GM12878 (cell line): Measurements from ENCODE around the gene NALF2. TPM values are rescaled to one million over a fixed set of nuclear protein-coding genes. Genes with fewer than 3 reads are reported as not detected.

Experiments used
- ATAC-seq: fragments of 200-7000 bp; cut with Tn5 transposase; 3 replicates; pipeline ENCODE4 v1.9.1; 2020; ENCODE audit warnings: mild to moderate bottlenecking, moderate library complexity
- BruUV-seq: library from RNA; stranded (reverse); fragments of 400-500 nt; replicated peaks from 2 replicates; lab custom pipeline; 2021; lab: Mats Ljungman, UMichigan
- CTCF ChIA-PET: fragments of 300-600 bp; sonication (Branson Sonifier 250); formaldehyde crosslinking; extraction: SDS; loops from one replicate; lab custom pipeline; 2021; ENCODE audit warnings: inconsistent platforms; lab: Yijun Ruan, JAX
- POLR2A ChIA-PET: fragments of 350-600 bp; formaldehyde crosslinking; extraction: SDS; loops from one replicate; lab custom pipeline; 2021; ENCODE audit warnings: inconsistent platforms; lab: Charles Lee
- RAD21 ChIA-PET: fragments of 300-600 bp; sonication (Branson Sonifier 250); formaldehyde crosslinking; loops from one replicate; lab custom pipeline; 2023; ENCODE audit warnings: antibody characterized with exemption; ENCODE audit not compliant: unreplicated experiment; lab: Charles Lee
- SMC1A ChIA-PET: fragments of 300-600 bp; sonication (Branson Sonifier 250); formaldehyde crosslinking; loops from one replicate; lab custom pipeline; 2023; ENCODE audit not compliant: unreplicated experiment, uncharacterized antibody; lab: Charles Lee
- DNase-seq: peaks from one replicate; pipeline ENCODE4 v3.0.0-alpha.2; 2011; ENCODE audit warnings: low read depth, low spot score
- FAIRE-seq: peaks from 3 replicates; lab custom pipeline; 2011; peaks lifted over from hg19 to GRCh38; lab: Jason Lieb, UNC
- H2AFZ ChIP-seq: 2 replicates; pipeline ENCODE4 v1.6.0; 2011; ENCODE audit warnings: low read depth, low read length, control low read depth; ENCODE audit not compliant: control insufficient read depth
- H3K27ac ChIP-seq: 2 replicates; pipeline ENCODE4 v1.5.1; 2011; ENCODE audit warnings: control low read depth; ENCODE audit not compliant: control insufficient read depth, insufficient read depth
- H3K27me3 ChIP-seq, 2 experiments: replicated peaks in 1 of 2; 2 replicates each; pipeline versions ENCODE4 v1.6.0 to v1.6.1; 2011; ENCODE audit warnings: low read length in 1 of 2; ENCODE audit not compliant: control insufficient read depth in 2 of 2, insufficient read depth in 2 of 2
- H3K36me3 ChIP-seq, 2 experiments: 2 replicates each; pipeline ENCODE4 v1.5.1; 2011; ENCODE audit warnings: low read length in 1 of 2; ENCODE audit not compliant: control insufficient read depth in 2 of 2, insufficient read depth in 2 of 2
- H3K4me1 ChIP-seq: 2 replicates; pipeline ENCODE4 v1.6.1; 2011; ENCODE audit warnings: mild to moderate bottlenecking, low read length, moderate library complexity, mixed read lengths; ENCODE audit not compliant: control insufficient read depth, insufficient read depth
- H3K4me2 ChIP-seq: 2 replicates; pipeline ENCODE4 v1.6.0; 2011; ENCODE audit warnings: control low read depth; ENCODE audit not compliant: control insufficient read depth, insufficient read depth
- H3K4me3 ChIP-seq: fragments of 200-600 bp; sonication (generic); 2 replicates; pipeline ENCODE4 v1.5.1; 2016
- H3K79me2 ChIP-seq: 2 replicates; pipeline ENCODE4 v1.6.0; 2011; ENCODE audit warnings: low read length; ENCODE audit not compliant: control insufficient read depth, insufficient read depth
- H3K9ac ChIP-seq: 2 replicates; pipeline ENCODE4 v1.8.0; 2011; ENCODE audit warnings: low read length, control low read depth, mixed read lengths; ENCODE audit not compliant: control insufficient read depth, insufficient read depth
- H3K9me3 ChIP-seq: replicated peaks from 3 replicates; pipeline ENCODE4 v1.5.1; 2011; ENCODE audit warnings: mild to moderate bottlenecking, low read length; ENCODE audit not compliant: control insufficient read depth, insufficient read depth
- H4K20me1 ChIP-seq: 2 replicates; pipeline ENCODE4 v1.6.0; 2011; ENCODE audit not compliant: control insufficient read depth, insufficient read depth
- ASH2L ChIP-seq: fragments of 300-600, 200-600 bp; sonication (generic); IDR thresholded peaks from 2 replicates; pipeline ENCODE4 v1.6.1; 2017; ENCODE audit warnings: low read depth, mild to moderate bottlenecking, borderline replicate concordance
- BCL3 ChIP-seq: IDR thresholded peaks from 2 replicates; pipeline ENCODE4 v1.6.1; 2011; ENCODE audit warnings: borderline replicate concordance, low read depth, mild to moderate bottlenecking, moderate library complexity, low read length; ENCODE audit not compliant: insufficient read depth, poor library complexity, severe bottlenecking
- BCLAF1 ChIP-seq: fragments of 450-650 bp; IDR thresholded peaks from 2 replicates; pipeline ENCODE4 v1.6.1; 2017; ENCODE audit warnings: antibody characterized with exemption, mild to moderate bottlenecking, moderate library complexity
- BRCA1 ChIP-seq: IDR thresholded peaks from 2 replicates; pipeline ENCODE4 v1.6.1; 2011; ENCODE audit warnings: low read depth, low read length, improper control_type of control experiment
- CEBPB ChIP-seq, 2 experiments: fragments of 150-350 bp in 1 of 2; IDR thresholded peaks; 2 replicates each; pipeline ENCODE4 v1.6.1; 2012 to 2014; ENCODE audit warnings: low read depth in 2 of 2, low read length in 2 of 2, borderline replicate concordance in 1 of 2, inconsistent platforms in 1 of 2
- CHD2 ChIP-seq: IDR thresholded peaks from 2 replicates; pipeline ENCODE4 v1.6.1; 2011; ENCODE audit warnings: low read depth, low read length, improper control_type of control experiment, borderline replicate concordance
- IKZF2 ChIP-seq, 2 experiments: fragments of 450-650 bp; IDR thresholded peaks; 2 replicates each; pipeline ENCODE4 v1.6.1; 2017; ENCODE audit warnings: mild to moderate bottlenecking in 2 of 2, moderate library complexity in 2 of 2
- KLF5 ChIP-seq: fragments of 450-650 bp; IDR thresholded peaks from 2 replicates; pipeline ENCODE4 v1.6.1; 2014; ENCODE audit warnings: mild to moderate bottlenecking; ENCODE audit not compliant: partially characterized antibody
- POLR2AphosphoS2 ChIP-seq: IDR thresholded peaks from 2 replicates; pipeline ENCODE4 v1.6.1; 2011; ENCODE audit warnings: low read depth, mild to moderate bottlenecking, low read length, improper control_type of control experiment, moderate library complexity
- RELA ChIP-seq: fragments of 450-650 bp; IDR thresholded peaks from 2 replicates; pipeline ENCODE4 v1.8.0; 2014; ENCODE audit warnings: borderline replicate concordance; ENCODE audit not compliant: partially characterized antibody
- RELB ChIP-seq: fragments of 450-650 bp; IDR thresholded peaks from 2 replicates; pipeline ENCODE4 v1.6.1; 2017; ENCODE audit warnings: low read depth, mild to moderate bottlenecking, moderate library complexity
- RFX5 ChIP-seq: IDR thresholded peaks from 2 replicates; pipeline ENCODE4 v1.6.1; 2011; ENCODE audit warnings: low read depth, low read length, improper control_type of control experiment
- RUNX3 ChIP-seq: IDR thresholded peaks from 2 replicates; pipeline ENCODE4 v1.6.1; 2012; ENCODE audit warnings: low read length, inconsistent platforms
- SIN3A ChIP-seq: IDR thresholded peaks from 2 replicates; pipeline ENCODE4 v1.6.1; 2012; ENCODE audit warnings: low read depth, low read length, improper control_type of control experiment
- SMAD5 ChIP-seq: IDR thresholded peaks from 2 replicates; pipeline ENCODE4 v1.6.1; 2016; ENCODE audit warnings: antibody characterized with exemption, low read depth
- SMARCA5 ChIP-seq: fragments of 450-650 bp; IDR thresholded peaks from 2 replicates; pipeline ENCODE4 v1.6.1; 2017; ENCODE audit warnings: mild to moderate bottlenecking
- STAT1 ChIP-seq: fragments of 450-650 bp; conservative IDR thresholded peaks from 2 replicates; pipeline ENCODE4 v1.6.1; 2014; ENCODE audit warnings: antibody characterized with exemption, mild to moderate bottlenecking
- TCF7 ChIP-seq: IDR thresholded peaks from 2 replicates; pipeline ENCODE4 v1.6.1; 2014; ENCODE audit warnings: antibody characterized with exemption, borderline replicate concordance
- ZNF207 ChIP-seq: fragments of 450-650 bp; IDR thresholded peaks from 2 replicates; pipeline ENCODE4 v1.6.1; 2014; ENCODE audit warnings: antibody characterized with exemption, mild to moderate bottlenecking, borderline replicate concordance
- ZNF274 ChIP-seq: IDR thresholded peaks from one replicate; pipeline ENCODE4 v1.8.0; 2011; ENCODE audit not compliant: insufficient read length, insufficient read depth
- WGBS: methylation state at CpG from one replicate; pipeline ENCODE4 v1.1.6; 2016; ENCODE audit warnings: low lambda C conversion rate; ENCODE audit not compliant: insufficient replicate concordance, insufficient coverage; ENCODE audit errors: missing lambda C conversion rate; 5-methylcytosine and 5-hydroxymethylcytosine counted together
- in situ Hi-C: fragments of 300-500 bp; cut with MboI; formaldehyde crosslinking; loops from 9 replicates; pipeline ENCODE4 v1.14.3; 2018; ENCODE audit warnings: mixed read lengths
- intact Hi-C: fragments of 100-400 bp; cut with micrococcal nuclease; formaldehyde crosslinking; loops from one replicate; pipeline ENCODE4 v1.14.2; 2022; ENCODE audit not compliant: unreplicated experiment
- polyA plus RNA-seq, 11 experiments: library from polyadenylated mRNA; depleted of rRNA in 4 of 11; unstranded in 6 of 11; stranded (reverse) in 5 of 11; fragments of >200 nt; fragmentation: Nextera tagmentation in 4 of 11; fragmentation: Illumina TruSeq in 1 of 11; extraction: Ambion mirVana in 4 of 11; extraction: Trizol in 1 of 11; gene quantifications; 1 replicate in 1 of 11; 2 replicates in 10 of 11; pipeline versions ENCODE4 v1.2.1 to v1.2.3, GENCODE V29; 2011 to 2016; ENCODE audit warnings: inconsistent platforms in 2 of 11, missing spikeins in 2 of 11, low read depth in 1 of 11
- total RNA-seq, 4 experiments: library from RNA; depleted of rRNA in 3 of 4; stranded (reverse); fragments of >200 nt in 3 of 4; fragmentation: Illumina TruSeq in 1 of 4; extraction: Trizol in 1 of 4; gene quantifications; 2 replicates each; pipeline versions ENCODE4 v1.2.1 to v1.2.3, GENCODE V29; 2013 to 2021

NALF2 gene
- total and polyA plus RNA-seq, 10 of the 15 experiments (the other 5 are each of a cell fraction or from before 2014, with no cell fraction given) = not detected

- Histone ChIP-seq H3K4me1 (no peaks in the 10 kb centered on the region), H3K9me3 (no peaks in the 10 kb centered on the region; the same call in 2 of the 3 replicates), H3K79me2 (no peaks in the 10 kb centered on the region), H4K20me1 (no peaks in the 10 kb centered on the region), H2AFZ (no peak overlapping the region), H3K36me3 (no peaks in the 10 kb centered on the region), H3K4me2 (no peak overlapping the region), H3K4me3 (no peak overlapping the region), H3K27ac (no peak overlapping the region), H3K9ac (no peak overlapping the region), H3K27me3 (no peaks in the 10 kb centered on the region)
- intact Hi-C loops = no loop called here
- no TSS peak for BruUV-seq
- ChIA-PET POLR2A (no interaction called here), SMC1A (no interaction called here), RAD21 (no interaction called here), CTCF (no interaction called here)
- 35% methylated on average over 14 of the region's 15 CpGs for WGBS
- in situ Hi-C loops = no loop called here
- no peak for TF ChIP-seq SMAD5
- TF ChIP-seq BRCA1 = no peak
- no peak for TF ChIP-seq RUNX3
- no peak for TF ChIP-seq IKZF2 (IDR thresholded peaks at IDR 0.05)
- TF ChIP-seq BCLAF1 = no peak
- no peak for TF ChIP-seq ASH2L
- TF ChIP-seq RELB = no peak
- no peak for TF ChIP-seq RFX5
- TF ChIP-seq CEBPB (IDR thresholded peaks at IDR 0.05; ENCODE audit: borderline replicate concordance in 1 of 2, low read depth in 2 of 2, low read length in 2 of 2) = no peak
- TF ChIP-seq BCL3 = no peak
- TF ChIP-seq STAT1 = no peak
- TF ChIP-seq KLF5 = no peak
- TF ChIP-seq RELA = no peak
- TF ChIP-seq TCF7 = no peak
- TF ChIP-seq CHD2 = no peak
- TF ChIP-seq ZNF274 = no peak
- no peak for TF ChIP-seq SMARCA5
- TF ChIP-seq ZNF207 = no peak
- no peak for TF ChIP-seq POLR2AphosphoS2
- TF ChIP-seq SIN3A = no peak
- ATAC-seq (no peak), FAIRE-seq (no peak), DNase-seq (no peak)
Observed at GRCh38 chrX:69506617-69507499, 2.7 kb downstream of the NALF2 start.
